ENCODE measurements around the gene IBTK.
A peak's percentile ranks its signal among the peaks of the same experiment; 100 is the strongest.
"Not testable (repeated sequence)": the region's sequence is repeated elsewhere in the genome, so short reads cannot be mapped to it uniquely, and the experiment has no call there.

The IBTK gene

GRCh38 chr6:82178077-82178758 lies 69.3 kb downstream of the IBTK start:
- FAIRE-seq, result peak; percentile 98

- FAIRE-seq, result no peak
Measured at GRCh38 chr6:82176616-82177015, 70.9 kb downstream of the IBTK start.

- no peak for FAIRE-seq
Measured at GRCh38 chr6:82172594-82172993, 75.0 kb downstream of the IBTK start.

- FAIRE-seq, result no peak
Measured at GRCh38 chr6:82169138-82169876, 78.2 kb downstream of the IBTK start.

- no peak for FAIRE-seq
Measured at GRCh38 chr6:82166493-82166892, 81.1 kb downstream of the IBTK start.

GRCh38 chr6:82160255-82160990 lies 87.1 kb downstream of the IBTK start:
- no peak for FAIRE-seq

GRCh38 chr6:82152786-82153185 lies 94.8 kb downstream of the IBTK start:
- FAIRE-seq, result not testable (repeated sequence)

GRCh38 chr6:82151147-82151546 lies 96.4 kb downstream of the IBTK start:
- FAIRE-seq, result not testable (repeated sequence)

GRCh38 chr6:82145926-82146452 lies 101.6 kb downstream of the IBTK start:
- FAIRE-seq, result no peak

- no peak for FAIRE-seq
Measured at GRCh38 chr6:82144852-82145340, 102.6 kb downstream of the IBTK start.

- no peak for FAIRE-seq
Measured at GRCh38 chr6:82144007-82144851, 103.3 kb downstream of the IBTK start.

GRCh38 chr6:82143041-82143481 lies 104.5 kb downstream of the IBTK start:
- FAIRE-seq, result no peak

GRCh38 chr6:82142524-82142923 lies 105.0 kb downstream of the IBTK start:
- FAIRE-seq, result no peak

- FAIRE-seq, result no peak
Measured at GRCh38 chr6:82138075-82138791, 109.3 kb downstream of the IBTK start.

GRCh38 chr6:82131441-82131840 lies 116.1 kb downstream of the IBTK start:
- FAIRE-seq, result no peak

- no peak for FAIRE-seq
Measured at GRCh38 chr6:82129797-82130196, 117.7 kb downstream of the IBTK start.

- not testable (repeated sequence) for FAIRE-seq
Measured at GRCh38 chr6:82128973-82129372, 118.6 kb downstream of the IBTK start.

- FAIRE-seq, result no peak
Measured at GRCh38 chr6:82123632-82124031, 123.9 kb downstream of the IBTK start.

All from A204.1 (cell line).